GM23338 (cell line): Measurements from ENCODE around the gene ALOX15B. TPM values are rescaled to one million over a fixed set of nuclear protein-coding genes. Genes with fewer than 3 reads are reported as not detected.

ENCODE experiments used
- ATAC-seq: fragments of 200-7000 bp; cut with Tn5 transposase; 3 replicates; pipeline ENCODE4 v1.9.1; 2020
- DNase-seq: peaks from one replicate; pipeline ENCODE4 v3.0.0-alpha.2; 2015; ENCODE audit warnings: low spot score
- H2AFZ ChIP-seq: fragments of 200-600 bp; sonication (generic); 2 replicates; pipeline ENCODE4 v1.8.0; 2016; ENCODE audit warnings: antibody characterized with exemption, mild to moderate bottlenecking, moderate library complexity
- H3F3A ChIP-seq: fragments of 200-600 bp; sonication (generic); replicated peaks from 2 replicates; pipeline ENCODE4 v1.8.0; 2017; ENCODE audit warnings: antibody characterized with exemption, mixed run types, low read depth
- H3K27ac ChIP-seq: fragments of 200-600 bp; sonication (generic); 2 replicates; pipeline ENCODE4 v1.6.1; 2016; ENCODE audit warnings: low read depth
- H3K27me3 ChIP-seq: fragments of 200-600 bp; sonication (generic); 2 replicates; pipeline ENCODE4 v1.8.0; 2016; ENCODE audit warnings: mild to moderate bottlenecking, mixed run types, moderate library complexity; ENCODE audit not compliant: insufficient read depth
- H3K36me3 ChIP-seq: fragments of 200-600 bp; sonication (generic); 2 replicates; pipeline ENCODE4 v1.8.0; 2016; ENCODE audit warnings: mild to moderate bottlenecking; ENCODE audit not compliant: insufficient read depth
- H3K4me1 ChIP-seq: fragments of 200-600 bp; sonication (generic); 2 replicates; pipeline ENCODE4 v1.8.0; 2016; ENCODE audit warnings: mild to moderate bottlenecking, moderate library complexity; ENCODE audit not compliant: insufficient read depth
- H3K4me2 ChIP-seq: fragments of 200-600 bp; sonication (generic); 2 replicates; pipeline ENCODE4 v1.7.1; 2017; ENCODE audit warnings: mixed run types
- H3K4me3 ChIP-seq: fragments of 200-600 bp; sonication (generic); 2 replicates; pipeline ENCODE4 v1.6.1; 2016; ENCODE audit warnings: mixed run types
- H3K79me2 ChIP-seq: fragments of 200-600 bp; sonication (generic); replicated peaks from 2 replicates; pipeline ENCODE4 v1.8.0; 2017; ENCODE audit warnings: mild to moderate bottlenecking; ENCODE audit not compliant: insufficient read depth
- H3K9me2 ChIP-seq: fragments of 200-600 bp; sonication (generic); 2 replicates; pipeline ENCODE4 v1.8.0; 2017; ENCODE audit not compliant: insufficient read depth
- H4K20me1 ChIP-seq: fragments of 200-600 bp; sonication (generic); replicated peaks from 2 replicates; pipeline ENCODE4 v1.8.0; 2017; ENCODE audit warnings: mild to moderate bottlenecking; ENCODE audit not compliant: insufficient read depth
- H3K27ac Mint-ChIP-seq: 2 replicates; pipeline ENCODE4 v1.8.0; 2020; ENCODE audit warnings: inconsistent platforms, mild to moderate bottlenecking, moderate library complexity, mixed read lengths
- H3K27me3 Mint-ChIP-seq: 3 replicates; pipeline ENCODE4 v1.8.0; 2022; ENCODE audit warnings: low read depth, mild to moderate bottlenecking, moderate library complexity, mixed read lengths, inconsistent platforms; ENCODE audit not compliant: insufficient read depth, poor library complexity
- H3K36me3 Mint-ChIP-seq: 3 replicates; pipeline ENCODE4 v1.8.0; 2021; ENCODE audit warnings: low read depth, mild to moderate bottlenecking, inconsistent platforms, moderate library complexity, mixed read lengths
- H3K4me1 Mint-ChIP-seq: 3 replicates; pipeline ENCODE4 v1.8.0; 2020; ENCODE audit warnings: mild to moderate bottlenecking, inconsistent platforms, mixed read lengths
- H3K4me3 Mint-ChIP-seq: 3 replicates; pipeline ENCODE4 v1.8.0; 2021; ENCODE audit warnings: moderate library complexity, mild to moderate bottlenecking, inconsistent platforms, mixed read lengths
- H3K9me3 Mint-ChIP-seq: 3 replicates; pipeline ENCODE4 v1.8.0; 2020; ENCODE audit warnings: moderate library complexity, mild to moderate bottlenecking, inconsistent platforms, mixed read lengths
- NANOG ChIP-seq: IDR thresholded peaks from 2 replicates; pipeline ENCODE4 v1.6.1; 2016; ENCODE audit warnings: antibody characterized with exemption, borderline replicate concordance
- POLR2AphosphoS5 ChIP-seq: IDR thresholded peaks from 2 replicates; pipeline ENCODE4 v1.6.1; 2016; ENCODE audit warnings: antibody characterized with exemption, low read depth
- polyA plus RNA-seq: library from polyadenylated mRNA; unstranded; fragments of >200 nt; fragmentation: Nextera tagmentation; extraction: Ambion mirVana; gene quantifications from 2 replicates; pipeline ENCODE4 v1.2.1, GENCODE V29; 2016
- total RNA-seq: library from RNA; depleted of rRNA; stranded (reverse); fragments of >200 nt; shearing (Covaris generic); gene quantifications from 2 replicates; pipeline ENCODE4 v1.2.3, GENCODE V29; 2014
- TF ChIP-seq, protein P1 (sequence below): fragments of 250-450 bp; sonication (Bioruptor Pico); IDR thresholded peaks from 2 replicates; pipeline ENCODE4 v1.5.0; 2020; ENCODE audit warnings: mild to moderate bottlenecking, moderate library complexity
- TF ChIP-seq, protein P2 (sequence below), 2 experiments: fragments of 200-600 bp in 1 of 2; sonication (generic) in 1 of 2; conservative IDR thresholded peaks; 2 replicates each; pipeline versions ENCODE4 v1.5.1 to v1.6.1; 2016 to 2017; ENCODE audit warnings: antibody characterized with exemption in 2 of 2, low read depth in 2 of 2, mild to moderate bottlenecking in 2 of 2, moderate library complexity in 1 of 2
- TF ChIP-seq, protein P3 (sequence below): IDR thresholded peaks from 2 replicates; pipeline ENCODE4 v1.6.1; 2016; ENCODE audit warnings: antibody characterized with exemption

ALOX15B gene
- total and polyA plus RNA-seq, 2 experiments from 2014 or later: 0.42 to 0.45 TPM

DNA sequence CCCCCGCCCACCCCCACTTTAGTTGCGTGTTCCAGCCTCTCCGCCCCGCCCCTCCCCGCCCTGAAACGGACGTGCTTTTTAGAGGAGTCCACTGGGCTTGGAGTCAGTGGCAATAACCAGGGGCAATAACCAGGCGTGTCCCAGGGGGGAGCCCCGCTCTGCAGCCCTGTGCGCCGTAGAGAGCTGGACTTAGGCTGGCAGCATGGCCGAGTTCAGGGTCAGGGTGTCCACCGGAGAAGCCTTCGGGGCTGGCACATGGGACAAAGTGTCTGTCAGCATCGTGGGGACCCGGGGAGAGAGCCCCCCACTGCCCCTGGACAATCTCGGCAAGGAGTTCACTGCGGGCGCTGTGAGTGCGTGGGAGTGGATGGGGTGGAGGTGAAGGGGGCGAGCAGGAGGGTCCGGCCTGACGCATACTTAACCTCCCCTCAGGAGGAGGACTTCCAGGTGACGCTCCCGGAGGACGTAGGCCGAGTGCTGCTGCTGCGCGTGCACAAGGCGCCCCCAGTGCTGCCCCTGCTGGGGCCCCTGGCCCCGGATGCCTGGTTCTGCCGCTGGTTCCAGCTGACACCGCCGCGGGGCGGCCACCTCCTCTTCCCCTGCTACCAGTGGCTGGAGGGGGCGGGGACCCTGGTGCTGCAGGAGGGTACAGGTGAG is at the start of gene ALOX15B (continued):
- TF ChIP-seq, protein P1, sequence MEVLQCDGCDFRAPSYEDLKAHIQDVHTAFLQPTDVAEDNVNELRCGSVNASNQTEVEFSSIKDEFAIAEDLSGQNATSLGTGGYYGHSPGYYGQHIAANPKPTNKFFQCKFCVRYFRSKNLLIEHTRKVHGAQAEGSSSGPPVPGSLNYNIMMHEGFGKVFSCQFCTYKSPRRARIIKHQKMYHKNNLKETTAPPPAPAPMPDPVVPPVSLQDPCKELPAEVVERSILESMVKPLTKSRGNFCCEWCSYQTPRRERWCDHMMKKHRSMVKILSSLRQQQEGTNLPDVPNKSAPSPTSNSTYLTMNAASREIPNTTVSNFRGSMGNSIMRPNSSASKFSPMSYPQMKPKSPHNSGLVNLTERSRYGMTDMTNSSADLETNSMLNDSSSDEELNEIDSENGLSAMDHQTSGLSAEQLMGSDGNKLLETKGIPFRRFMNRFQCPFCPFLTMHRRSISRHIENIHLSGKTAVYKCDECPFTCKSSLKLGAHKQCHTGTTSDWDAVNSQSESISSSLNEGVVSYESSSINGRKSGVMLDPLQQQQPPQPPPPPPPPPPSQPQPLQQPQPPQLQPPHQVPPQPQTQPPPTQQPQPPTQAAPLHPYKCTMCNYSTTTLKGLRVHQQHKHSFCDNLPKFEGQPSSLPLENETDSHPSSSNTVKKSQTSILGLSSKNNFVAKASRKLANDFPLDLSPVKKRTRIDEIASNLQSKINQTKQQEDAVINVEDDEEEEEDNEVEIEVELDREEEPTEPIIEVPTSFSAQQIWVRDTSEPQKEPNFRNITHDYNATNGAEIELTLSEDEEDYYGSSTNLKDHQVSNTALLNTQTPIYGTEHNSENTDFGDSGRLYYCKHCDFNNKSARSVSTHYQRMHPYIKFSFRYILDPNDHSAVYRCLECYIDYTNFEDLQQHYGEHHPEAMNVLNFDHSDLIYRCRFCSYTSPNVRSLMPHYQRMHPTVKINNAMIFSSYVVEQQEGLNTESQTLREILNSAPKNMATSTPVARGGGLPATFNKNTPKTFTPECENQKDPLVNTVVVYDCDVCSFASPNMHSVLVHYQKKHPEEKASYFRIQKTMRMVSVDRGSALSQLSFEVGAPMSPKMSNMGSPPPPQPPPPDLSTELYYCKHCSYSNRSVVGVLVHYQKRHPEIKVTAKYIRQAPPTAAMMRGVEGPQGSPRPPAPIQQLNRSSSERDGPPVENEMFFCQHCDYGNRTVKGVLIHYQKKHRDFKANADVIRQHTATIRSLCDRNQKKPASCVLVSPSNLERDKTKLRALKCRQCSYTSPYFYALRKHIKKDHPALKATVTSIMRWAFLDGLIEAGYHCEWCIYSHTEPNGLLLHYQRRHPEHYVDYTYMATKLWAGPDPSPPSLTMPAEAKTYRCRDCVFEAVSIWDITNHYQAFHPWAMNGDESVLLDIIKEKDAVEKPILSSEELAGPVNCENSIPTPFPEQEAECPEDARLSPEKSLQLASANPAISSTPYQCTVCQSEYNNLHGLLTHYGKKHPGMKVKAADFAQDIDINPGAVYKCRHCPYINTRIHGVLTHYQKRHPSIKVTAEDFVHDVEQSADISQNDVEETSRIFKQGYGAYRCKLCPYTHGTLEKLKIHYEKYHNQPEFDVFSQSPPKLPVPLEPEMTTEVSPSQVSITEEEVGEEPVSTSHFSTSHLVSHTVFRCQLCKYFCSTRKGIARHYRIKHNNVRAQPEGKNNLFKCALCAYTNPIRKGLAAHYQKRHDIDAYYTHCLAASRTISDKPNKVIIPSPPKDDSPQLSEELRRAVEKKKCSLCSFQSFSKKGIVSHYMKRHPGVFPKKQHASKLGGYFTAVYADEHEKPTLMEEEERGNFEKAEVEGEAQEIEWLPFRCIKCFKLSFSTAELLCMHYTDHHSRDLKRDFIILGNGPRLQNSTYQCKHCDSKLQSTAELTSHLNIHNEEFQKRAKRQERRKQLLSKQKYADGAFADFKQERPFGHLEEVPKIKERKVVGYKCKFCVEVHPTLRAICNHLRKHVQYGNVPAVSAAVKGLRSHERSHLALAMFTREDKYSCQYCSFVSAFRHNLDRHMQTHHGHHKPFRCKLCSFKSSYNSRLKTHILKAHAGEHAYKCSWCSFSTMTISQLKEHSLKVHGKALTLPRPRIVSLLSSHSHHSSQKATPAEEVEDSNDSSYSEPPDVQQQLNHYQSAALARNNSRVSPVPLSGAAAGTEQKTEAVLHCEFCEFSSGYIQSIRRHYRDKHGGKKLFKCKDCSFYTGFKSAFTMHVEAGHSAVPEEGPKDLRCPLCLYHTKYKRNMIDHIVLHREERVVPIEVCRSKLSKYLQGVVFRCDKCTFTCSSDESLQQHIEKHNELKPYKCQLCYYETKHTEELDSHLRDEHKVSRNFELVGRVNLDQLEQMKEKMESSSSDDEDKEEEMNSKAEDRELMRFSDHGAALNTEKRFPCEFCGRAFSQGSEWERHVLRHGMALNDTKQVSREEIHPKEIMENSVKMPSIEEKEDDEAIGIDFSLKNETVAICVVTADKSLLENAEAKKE (CRISPR knock-in tag): no peak

DNA sequence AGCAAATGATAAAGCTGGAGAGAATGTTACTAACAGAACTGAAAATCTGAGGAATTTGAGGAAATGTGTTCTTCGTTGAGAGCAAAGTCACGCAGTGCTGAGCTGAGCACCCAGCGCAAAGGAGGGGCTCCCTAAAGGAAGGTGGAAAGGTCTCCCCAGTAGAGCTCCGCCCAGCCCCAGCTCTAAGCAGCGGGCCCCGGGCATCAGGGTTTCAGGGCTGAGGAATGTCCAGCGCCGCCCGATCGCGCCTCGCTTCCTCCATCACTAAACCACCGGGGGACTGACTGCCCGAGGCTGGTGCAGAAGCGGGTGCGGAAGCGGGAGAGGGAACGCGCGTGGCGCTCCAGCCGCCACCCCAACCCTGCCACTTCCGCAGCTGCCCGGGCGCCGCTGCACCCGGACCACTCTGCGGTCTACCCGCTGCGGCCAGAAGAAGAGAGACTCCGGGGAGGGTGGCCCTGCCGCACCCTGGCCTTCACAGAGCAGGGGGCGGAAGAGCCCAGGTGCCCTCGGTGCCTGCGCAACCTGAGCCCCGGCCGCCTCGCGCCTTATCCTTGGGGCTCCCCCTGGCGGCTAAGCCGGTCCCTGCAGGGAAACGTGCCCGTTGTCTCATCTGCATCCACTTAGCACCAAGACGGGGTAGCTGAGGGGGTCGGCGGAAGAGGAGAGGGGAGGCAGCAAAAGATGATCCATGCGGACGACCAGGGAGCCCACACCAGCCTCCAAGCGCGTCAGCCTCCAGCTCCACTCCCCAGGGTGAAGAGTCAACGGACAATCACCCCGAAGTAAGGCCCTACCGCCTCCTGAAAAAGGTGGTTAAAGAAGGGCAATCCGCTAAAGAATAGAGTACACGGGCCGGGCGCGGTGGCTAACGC is 48.8 kb upstream of the ALOX15B start:
- Histone ChIP-seq H4K20me1 (no peaks in the 10 kb centered on the region), H3K4me1 (no peaks in the 10 kb centered on the region), H3K27ac (no peak overlapping the region), H3K79me2 (no peaks in the 10 kb centered on the region), H3K27me3 (peaks cover 22% of the 10 kb centered on the region), H3K4me3 (peak overlapping the region; percentile 83), H3K4me2 (peak overlapping the region; percentile 83), H3F3A (no peaks in the 10 kb centered on the region), H3K9me2 (no peaks in the 10 kb centered on the region), H3K36me3 (no peaks in the 10 kb centered on the region), H2AFZ (peak overlapping the region; percentile 98)
- DNase-seq (peak; percentile 95), ATAC-seq (peak; percentile 91)
- peak overlapping the region; percentile 69 for H3K4me3 Mint-ChIP-seq
- H3K36me3 Mint-ChIP-seq: no peaks in the 10 kb centered on the region; the same call in 2 of the 3 replicates
- H3K27ac Mint-ChIP-seq: no peak overlapping the region
- H3K9me3 Mint-ChIP-seq: peaks cover 9% of the 10 kb centered on the region; the same call in 2 of the 3 replicates
- peaks cover 4% of the 10 kb centered on the region; the same call in 2 of the 3 replicates for H3K4me1 Mint-ChIP-seq
- peaks cover 25% of the 10 kb centered on the region for H3K27me3 Mint-ChIP-seq
- TF ChIP-seq POLR2AphosphoS5 (peak; percentile 69), NANOG (no peak)
- TF ChIP-seq, protein P2, sequence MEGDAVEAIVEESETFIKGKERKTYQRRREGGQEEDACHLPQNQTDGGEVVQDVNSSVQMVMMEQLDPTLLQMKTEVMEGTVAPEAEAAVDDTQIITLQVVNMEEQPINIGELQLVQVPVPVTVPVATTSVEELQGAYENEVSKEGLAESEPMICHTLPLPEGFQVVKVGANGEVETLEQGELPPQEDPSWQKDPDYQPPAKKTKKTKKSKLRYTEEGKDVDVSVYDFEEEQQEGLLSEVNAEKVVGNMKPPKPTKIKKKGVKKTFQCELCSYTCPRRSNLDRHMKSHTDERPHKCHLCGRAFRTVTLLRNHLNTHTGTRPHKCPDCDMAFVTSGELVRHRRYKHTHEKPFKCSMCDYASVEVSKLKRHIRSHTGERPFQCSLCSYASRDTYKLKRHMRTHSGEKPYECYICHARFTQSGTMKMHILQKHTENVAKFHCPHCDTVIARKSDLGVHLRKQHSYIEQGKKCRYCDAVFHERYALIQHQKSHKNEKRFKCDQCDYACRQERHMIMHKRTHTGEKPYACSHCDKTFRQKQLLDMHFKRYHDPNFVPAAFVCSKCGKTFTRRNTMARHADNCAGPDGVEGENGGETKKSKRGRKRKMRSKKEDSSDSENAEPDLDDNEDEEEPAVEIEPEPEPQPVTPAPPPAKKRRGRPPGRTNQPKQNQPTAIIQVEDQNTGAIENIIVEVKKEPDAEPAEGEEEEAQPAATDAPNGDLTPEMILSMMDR (conservative IDR thresholded peaks at IDR 0.05; ENCODE audit: low read depth in 2 of 2): peak; percentile 86 to 98
- TF ChIP-seq, protein P3, sequence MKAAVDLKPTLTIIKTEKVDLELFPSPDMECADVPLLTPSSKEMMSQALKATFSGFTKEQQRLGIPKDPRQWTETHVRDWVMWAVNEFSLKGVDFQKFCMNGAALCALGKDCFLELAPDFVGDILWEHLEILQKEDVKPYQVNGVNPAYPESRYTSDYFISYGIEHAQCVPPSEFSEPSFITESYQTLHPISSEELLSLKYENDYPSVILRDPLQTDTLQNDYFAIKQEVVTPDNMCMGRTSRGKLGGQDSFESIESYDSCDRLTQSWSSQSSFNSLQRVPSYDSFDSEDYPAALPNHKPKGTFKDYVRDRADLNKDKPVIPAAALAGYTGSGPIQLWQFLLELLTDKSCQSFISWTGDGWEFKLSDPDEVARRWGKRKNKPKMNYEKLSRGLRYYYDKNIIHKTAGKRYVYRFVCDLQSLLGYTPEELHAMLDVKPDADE: 0 out of 2 replicates have a peak, but pooled peaks have one; percentile 30
